AG09309 (cell line): ENCODE measurements around the gene CTNND1.

Source experiments
- DNase-seq: peaks from one replicate; pipeline ENCODE4 v3.0.0-alpha.2; 2010; ENCODE audit warnings: low read depth
- H3K4me3 ChIP-seq: 2 replicates; pipeline ENCODE4 v1.5.1; 2011; ENCODE audit warnings: mild to moderate bottlenecking, low read depth, low read length, moderate library complexity; ENCODE audit not compliant: control insufficient read depth
- CTCF ChIP-seq: IDR thresholded peaks from 2 replicates; pipeline ENCODE4 v1.5.1; 2011; ENCODE audit warnings: mild to moderate bottlenecking, low read depth, low read length, inconsistent platforms; ENCODE audit not compliant: insufficient read depth, control insufficient read depth; ENCODE audit errors: missing control alignments

CTNND1 gene

GRCh38 chr11:57778318-57779037 lies 16.9 kb downstream of the CTNND1 start:
- peak; percentile 89 for DNase-seq
- no peak for TF ChIP-seq CTCF
- H3K4me3 ChIP-seq, result no peak overlapping the region

GRCh38 chr11:57779276-57779675 lies 17.7 kb downstream of the CTNND1 start:
- no peak overlapping the region for H3K4me3 ChIP-seq
- no peak for DNase-seq
- peak; percentile 29 for TF ChIP-seq CTCF

- no peak overlapping the region for H3K4me3 ChIP-seq
- no peak for TF ChIP-seq CTCF
- DNase-seq, result no peak
Observed at GRCh38 chr11:57781529-57781943, 19.9 kb downstream of the CTNND1 start.

- H3K4me3 ChIP-seq, result no peak overlapping the region
- no peak for TF ChIP-seq CTCF
- DNase-seq, result no peak
Observed at GRCh38 chr11:57785072-57785471, 23.5 kb downstream of the CTNND1 start.

- DNase-seq, result no peak
- TF ChIP-seq CTCF, result no peak
Observed at GRCh38 chr11:57786436-57786835, 24.8 kb downstream of the CTNND1 start.

GRCh38 chr11:57787006-57787604 lies 25.5 kb downstream of the CTNND1 start:
- DNase-seq, result no peak

More at GRCh38 chr11:57786436-57786835, 24.8 kb downstream of the CTNND1 start:
- H3K4me3 ChIP-seq, result no peak overlapping the region

More at GRCh38 chr11:57787006-57787604, 25.5 kb downstream of the CTNND1 start:
- H3K4me3 ChIP-seq, result no peak overlapping the region
- no peak for TF ChIP-seq CTCF
